ENCODE data around the gene MT1F. TPM values are rescaled to one million over a fixed set of nuclear protein-coding genes. Genes with fewer than 3 reads are reported as not detected.

The MT1F gene
- polyA plus RNA-seq, 1 donor (not counting 4 experiments of a cell fraction or from before 2014, with no cell fraction given) = 2.3 TPM

GRCh38 chr16:56667581-56668571, 10.1 kb downstream of the MT1F start, which contains the start of gene MT1G:
Gene MT1G, minus strand, starts transcription at chr16:56668065. Its CDS starts 72 bp downstream, at chr16:56667993.
- H3K36me3 ChIP-seq (ENCODE audit: control insufficient read depth in 2 of 2, extremely low read depth in 1 of 2, insufficient read depth in 2 of 2, low read length in 2 of 2) = no peaks in the 10 kb centered on the region
- H4K20me1 ChIP-seq (ENCODE audit: control insufficient read depth, extremely low read depth, insufficient read depth, low read length) = no peaks in the 10 kb centered on the region
- dilution Hi-C loops (cut with MboI; ENCODE audit: extremely low pct_ligation_motif_present, low sequenced_read_pairs) = no loop called here
- peak within 1 kb of the TSS; percentile 39 for H2AFZ ChIP-seq (ENCODE audit: control insufficient read depth, low read length)
- TF ChIP-seq, protein P1, sequence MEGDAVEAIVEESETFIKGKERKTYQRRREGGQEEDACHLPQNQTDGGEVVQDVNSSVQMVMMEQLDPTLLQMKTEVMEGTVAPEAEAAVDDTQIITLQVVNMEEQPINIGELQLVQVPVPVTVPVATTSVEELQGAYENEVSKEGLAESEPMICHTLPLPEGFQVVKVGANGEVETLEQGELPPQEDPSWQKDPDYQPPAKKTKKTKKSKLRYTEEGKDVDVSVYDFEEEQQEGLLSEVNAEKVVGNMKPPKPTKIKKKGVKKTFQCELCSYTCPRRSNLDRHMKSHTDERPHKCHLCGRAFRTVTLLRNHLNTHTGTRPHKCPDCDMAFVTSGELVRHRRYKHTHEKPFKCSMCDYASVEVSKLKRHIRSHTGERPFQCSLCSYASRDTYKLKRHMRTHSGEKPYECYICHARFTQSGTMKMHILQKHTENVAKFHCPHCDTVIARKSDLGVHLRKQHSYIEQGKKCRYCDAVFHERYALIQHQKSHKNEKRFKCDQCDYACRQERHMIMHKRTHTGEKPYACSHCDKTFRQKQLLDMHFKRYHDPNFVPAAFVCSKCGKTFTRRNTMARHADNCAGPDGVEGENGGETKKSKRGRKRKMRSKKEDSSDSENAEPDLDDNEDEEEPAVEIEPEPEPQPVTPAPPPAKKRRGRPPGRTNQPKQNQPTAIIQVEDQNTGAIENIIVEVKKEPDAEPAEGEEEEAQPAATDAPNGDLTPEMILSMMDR (optimal IDR thresholded peaks at IDR 0.05 in 1 of 3, IDR thresholded peaks at IDR 0.05 in 1 of 3, conservative IDR thresholded peaks at IDR 0.05 in 1 of 3; ENCODE audit: extremely low read depth in 1 of 3, insufficient read depth in 2 of 3, low read length in 3 of 3) = no peak
- peak; percentile 72 for TF ChIP-seq EZH2 (IDR thresholded peaks at IDR 0.05; ENCODE audit: low read length)
- peak within 1 kb of the TSS; percentile 76 for H3K4me2 ChIP-seq (ENCODE audit: control insufficient read depth, extremely low read depth, insufficient read depth, low read depth, low read length)
- H3K9ac ChIP-seq (ENCODE audit: control insufficient read depth, extremely low read depth, insufficient read depth, low read length) = no peak within 1 kb of the TSS
- peaks cover 43% of the 10 kb centered on the region for H3K27me3 ChIP-seq (ENCODE audit: control insufficient read depth, extremely low read depth, insufficient read depth, low read length)
- no peak within 1 kb of the TSS for H3K27ac ChIP-seq (ENCODE audit: control insufficient read depth, insufficient read depth, low read length)
- H3K9me3 ChIP-seq (ENCODE audit: control insufficient read depth, low read depth, low read length) = no peaks in the 10 kb centered on the region
- no peak for FAIRE-seq
- peaks cover 14% of the 10 kb centered on the region for H3K4me1 ChIP-seq (ENCODE audit: control insufficient read depth, extremely low read depth, insufficient read depth, low read length)
- no peaks in the 10 kb centered on the region for H3K79me2 ChIP-seq (ENCODE audit: control insufficient read depth, insufficient read depth, low read length)
- no peaks in the 10 kb centered on the region for H3K9me1 ChIP-seq (ENCODE audit: control insufficient read depth, extremely low read depth, insufficient read depth, low read length)
- H3K4me3 ChIP-seq (ENCODE audit: control insufficient read depth in 2 of 3, extremely low read depth in 1 of 3, insufficient read depth in 2 of 3, low read depth in 1 of 3, low read length in 3 of 3) = peak within 1 kb of the TSS in 1 of 3 experiments; percentile 23
- DNase-seq (ENCODE audit: low read depth, low spot score) = no peak

- FAIRE-seq (peak; percentile 34), DNase-seq (ENCODE audit: low read depth, low spot score) (no peak)
- no peaks in the 10 kb centered on the region for H3K9me1 ChIP-seq (ENCODE audit: control insufficient read depth, extremely low read depth, insufficient read depth, low read length)
- no peak within 1 kb of the TSS for H2AFZ ChIP-seq (ENCODE audit: control insufficient read depth, low read length)
- H3K4me3 ChIP-seq (ENCODE audit: control insufficient read depth in 2 of 3, extremely low read depth in 1 of 3, insufficient read depth in 2 of 3, low read depth in 1 of 3, low read length in 3 of 3) = no peak within 1 kb of the TSS
- no peaks in the 10 kb centered on the region for H3K36me3 ChIP-seq (ENCODE audit: control insufficient read depth in 2 of 2, extremely low read depth in 1 of 2, insufficient read depth in 2 of 2, low read length in 2 of 2)
- no peak within 1 kb of the TSS for H3K27ac ChIP-seq (ENCODE audit: control insufficient read depth, insufficient read depth, low read length)
- peaks cover 14% of the 10 kb centered on the region for H3K4me1 ChIP-seq (ENCODE audit: control insufficient read depth, extremely low read depth, insufficient read depth, low read length)
- TF ChIP-seq, protein P1 (optimal IDR thresholded peaks at IDR 0.05 in 1 of 3, IDR thresholded peaks at IDR 0.05 in 1 of 3, conservative IDR thresholded peaks at IDR 0.05 in 1 of 3; ENCODE audit: extremely low read depth in 1 of 3, insufficient read depth in 2 of 3, low read length in 3 of 3) = no peak
- TF ChIP-seq EZH2 (IDR thresholded peaks at IDR 0.05; ENCODE audit: low read length) = no peak
- peak within 1 kb of the TSS; percentile 50 for H3K4me2 ChIP-seq (ENCODE audit: control insufficient read depth, extremely low read depth, insufficient read depth, low read depth, low read length)
- no peak within 1 kb of the TSS for H3K9ac ChIP-seq (ENCODE audit: control insufficient read depth, extremely low read depth, insufficient read depth, low read length)
- H3K27me3 ChIP-seq (ENCODE audit: control insufficient read depth, extremely low read depth, insufficient read depth, low read length) = peaks cover 36% of the 10 kb centered on the region
- H3K79me2 ChIP-seq (ENCODE audit: control insufficient read depth, insufficient read depth, low read length) = no peaks in the 10 kb centered on the region
- dilution Hi-C loops (cut with MboI; ENCODE audit: extremely low pct_ligation_motif_present, low sequenced_read_pairs) = no loop called here
- H3K9me3 ChIP-seq (ENCODE audit: control insufficient read depth, low read depth, low read length) = no peaks in the 10 kb centered on the region
- no peaks in the 10 kb centered on the region for H4K20me1 ChIP-seq (ENCODE audit: control insufficient read depth, extremely low read depth, insufficient read depth, low read length)
Observed at GRCh38 chr16:56669005-56669839, 11.5 kb downstream of the MT1F start, which contains the start of gene MT1H. Gene MT1H, plus strand, starts transcription at chr16:56669814. Its CDS starts 71 bp downstream, at chr16:56669885.
